Endothelial cell (in vitro differentiated cells): ENCODE results near the gene GRK1. TPM values are rescaled to one million over a fixed set of nuclear protein-coding genes. Genes with fewer than 3 reads are reported as not detected.

ENCODE experiments used
- DNase-seq: peaks from one replicate; pipeline ENCODE4 v3.0.0; 2021; ENCODE audit warnings: low spot score
- H3K27ac Mint-ChIP-seq: one replicate; pipeline ENCODE4 v1.8.0; 2021; ENCODE audit warnings: mixed read lengths, inconsistent platforms; ENCODE audit not compliant: unreplicated experiment
- H3K27me3 Mint-ChIP-seq: one replicate; pipeline ENCODE4 v1.8.0; 2021; ENCODE audit warnings: mild to moderate bottlenecking, moderate library complexity, mixed read lengths, inconsistent platforms; ENCODE audit not compliant: unreplicated experiment
- H3K36me3 Mint-ChIP-seq: one replicate; pipeline ENCODE4 v1.8.0; 2021; ENCODE audit warnings: mild to moderate bottlenecking, low read depth, mixed read lengths, inconsistent platforms; ENCODE audit not compliant: unreplicated experiment
- H3K4me1 Mint-ChIP-seq: one replicate; pipeline ENCODE4 v1.8.0; 2021; ENCODE audit warnings: mild to moderate bottlenecking, mixed read lengths, inconsistent platforms; ENCODE audit not compliant: unreplicated experiment
- H3K4me3 Mint-ChIP-seq: one replicate; pipeline ENCODE4 v1.8.0; 2021; ENCODE audit warnings: mild to moderate bottlenecking, mixed read lengths, inconsistent platforms; ENCODE audit not compliant: unreplicated experiment
- H3K9me3 Mint-ChIP-seq: one replicate; pipeline ENCODE4 v1.8.0; 2021; ENCODE audit warnings: mixed read lengths, inconsistent platforms; ENCODE audit not compliant: unreplicated experiment
- CTCF ChIP-seq: fragments of 200-600 bp; sonication (generic); IDR thresholded peaks from one replicate; pipeline ENCODE4 v1.5.0; 2021; ENCODE audit warnings: antibody characterized with exemption; ENCODE audit not compliant: unreplicated experiment
- long read RNA-seq: library from polyadenylated mRNA; unstranded; transcript quantifications from one replicate; pipeline ENCODE4 v2.0.0, GENCODE V29; 2020; ENCODE audit not compliant: unreplicated experiment
- total RNA-seq: library from RNA; stranded (reverse); fragmentation: NEBNext Ultra II Directional; extraction: Animal tissue kit (Norgen Biotek cat#: 25700); gene quantifications from one replicate; pipeline ENCODE4 v1.2.1, GENCODE V29; 2021; ENCODE audit not compliant: unreplicated experiment

Gene GRK1
- 0.54 TPM for total RNA-seq
- long read RNA-seq, result 0 reads

GRCh38 chr13:113666951-113667701 is at the start of gene GRK1:
Gene GRK1 (plus strand): TSS chr13:113667219. CDS start chr13:113667387, 168 bp downstream.
- no peak within 1 kb of the TSS for H3K27ac Mint-ChIP-seq
- no peak for DNase-seq

GRCh38 chr13:113617961-113618360 is 49.1 kb upstream of the GRK1 start:
- H3K9me3 Mint-ChIP-seq, result no peaks in the 10 kb centered on the region
- peaks cover 24% of the 10 kb centered on the region for H3K36me3 Mint-ChIP-seq
- H3K4me1 Mint-ChIP-seq, result peaks cover 8% of the 10 kb centered on the region
- no peak overlapping the region for H3K4me3 Mint-ChIP-seq
- DNase-seq, result no peak
- H3K27ac Mint-ChIP-seq, result no peak overlapping the region
- H3K27me3 Mint-ChIP-seq, result peaks cover 2% of the 10 kb centered on the region
- no peak for TF ChIP-seq CTCF

More at GRCh38 chr13:113666951-113667701, at the start of gene GRK1:
- H3K9me3 Mint-ChIP-seq, result no peaks in the 10 kb centered on the region
- no peak for TF ChIP-seq CTCF
- H3K27me3 Mint-ChIP-seq, result peaks cover 9% of the 10 kb centered on the region
- peaks cover 4% of the 10 kb centered on the region for H3K36me3 Mint-ChIP-seq
- H3K4me3 Mint-ChIP-seq, result no peak within 1 kb of the TSS
- peaks cover under 1% of the 10 kb centered on the region for H3K4me1 Mint-ChIP-seq

- H3K27ac Mint-ChIP-seq, result no peak overlapping the region
- no peak for TF ChIP-seq CTCF
- DNase-seq, result no peak
- peaks cover 27% of the 10 kb centered on the region for H3K36me3 Mint-ChIP-seq
- H3K9me3 Mint-ChIP-seq, result no peaks in the 10 kb centered on the region
- H3K4me1 Mint-ChIP-seq, result peaks cover 8% of the 10 kb centered on the region
- H3K4me3 Mint-ChIP-seq, result no peak overlapping the region
- peaks cover 2% of the 10 kb centered on the region for H3K27me3 Mint-ChIP-seq
These were observed 48.6 kb upstream of the GRK1 start for GRCh38 chr13:113618455-113618854.

GRCh38 chr13:113620036-113620796 is 46.8 kb upstream of the GRK1 start:
- Mint-ChIP-seq H3K4me3 (no peak overlapping the region), H3K4me1 (peaks cover 8% of the 10 kb centered on the region), H3K27ac (no peak overlapping the region), H3K9me3 (no peaks in the 10 kb centered on the region), H3K36me3 (peaks cover 38% of the 10 kb centered on the region), H3K27me3 (peaks cover 2% of the 10 kb centered on the region)
- no peak for TF ChIP-seq CTCF
- DNase-seq, result no peak

GRCh38 chr13:113621046-113621445 is 46.0 kb upstream of the GRK1 start:
- DNase-seq, result no peak
- Mint-ChIP-seq H3K4me3 (peak overlapping the region; percentile 49), H3K4me1 (peaks cover 9% of the 10 kb centered on the region), H3K36me3 (peaks cover 43% of the 10 kb centered on the region), H3K9me3 (no peaks in the 10 kb centered on the region), H3K27ac (no peak overlapping the region), H3K27me3 (peaks cover 3% of the 10 kb centered on the region)
- no peak for TF ChIP-seq CTCF
